Esophagus squamous epithelium (tissue), 4 donors: ENCODE data around the gene CPNE4.

Source experiments
- CTCF ChIP-seq, 6 experiments: fragments of 450-650 bp in 4 of 6; fragments of 200-600 bp in 2 of 6; sonication (generic) in 2 of 6; IDR thresholded peaks; one replicate each; pipeline ENCODE4 v1.5.1; 2016 to 2019; ENCODE audit warnings: antibody characterized with exemption in 6 of 6, mild to moderate bottlenecking in 4 of 6, moderate library complexity in 4 of 6
- POLR2A ChIP-seq, 4 donors: fragments of 450-650 bp; IDR thresholded peaks; one replicate each; pipeline ENCODE4 v1.6.1; 2017; ENCODE audit warnings: antibody characterized with exemption in 4 of 4, mild to moderate bottlenecking in 4 of 4, moderate library complexity in 3 of 4

DNA sequence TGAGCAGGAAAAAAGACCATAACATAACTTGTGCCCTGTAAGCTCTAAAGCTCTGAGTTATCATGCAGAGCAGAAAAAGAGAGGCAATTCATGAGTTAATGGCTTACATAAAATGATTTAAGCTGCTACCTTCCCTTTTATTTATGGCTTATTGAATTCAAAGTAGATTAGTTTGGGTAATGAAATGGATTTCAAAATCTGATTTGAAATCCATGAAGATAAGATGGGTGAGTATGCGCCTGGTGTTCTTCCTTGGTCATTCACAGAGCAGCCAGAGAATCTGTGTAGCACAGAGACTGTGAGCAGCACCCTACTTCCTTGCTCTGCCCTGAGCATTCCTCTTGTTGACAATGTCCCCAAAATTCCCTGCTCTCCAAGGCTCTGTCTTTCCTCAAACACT is 495.8 kb downstream of the CPNE4 start:
- TF ChIP-seq CTCF (IDR thresholded peaks at IDR 0.05) (no peak), POLR2A (IDR thresholded peaks at IDR 0.05) (no peak)
